K562 (cell line): ENCODE measurements around the gene CIAPIN1.

Source experiments
- EZH2 ChIP-seq: IDR thresholded peaks from 2 replicates; pipeline ENCODE4 v1.6.1; 2012; ENCODE audit warnings: low read depth, mild to moderate bottlenecking, inconsistent platforms, low read length, borderline replicate concordance
- GTF2E2 ChIP-seq: fragments of 200-800 bp; sonication (Bioruptor generic); IDR thresholded peaks from 2 replicates; pipeline ENCODE4 v1.6.1; 2016; ENCODE audit warnings: missing genetic modification characterization, missing compliant biosample characterization
- MAFF ChIP-seq: IDR thresholded peaks from 2 replicates; pipeline ENCODE4 v1.6.1; 2012; ENCODE audit warnings: low read length, improper control_type of control experiment
- ZKSCAN8 ChIP-seq: fragments of 200-800 bp; sonication (Bioruptor generic); IDR thresholded peaks from 2 replicates; pipeline ENCODE4 v1.6.1; 2016; ENCODE audit warnings: missing genetic modification characterization, missing compliant biosample characterization
- ZNF212 ChIP-seq: fragments of 450-650 bp; formaldehyde crosslinking; IDR thresholded peaks from 2 replicates; pipeline ENCODE4 v1.4.0; 2020; ENCODE audit warnings: mild to moderate bottlenecking

DNA sequence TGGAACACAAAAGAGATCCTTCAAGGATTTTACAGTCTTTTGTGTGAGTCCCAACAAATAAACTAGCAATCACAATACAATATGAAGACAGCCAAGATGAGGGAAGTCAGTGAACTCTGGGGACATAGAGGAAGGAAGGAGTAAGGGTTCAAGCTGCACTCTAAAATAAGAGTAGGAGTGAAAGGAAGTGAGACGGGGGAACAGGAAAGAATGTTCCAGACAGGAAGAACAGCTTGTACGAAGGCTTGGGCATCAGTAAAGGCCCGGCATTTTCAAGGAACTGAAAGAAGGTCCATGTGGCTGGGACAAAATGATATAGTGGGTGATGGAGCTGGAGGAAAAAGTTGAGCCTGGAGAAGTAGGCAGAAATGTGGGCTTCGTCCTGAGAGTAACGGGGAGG, 38.1 kb downstream of the CIAPIN1 start:
- TF ChIP-seq ZNF212 = no peak
- TF ChIP-seq ZKSCAN8 (CRISPR knock-in tag) = no peak
- TF ChIP-seq GTF2E2 (tag) = no peak
- no peak for TF ChIP-seq EZH2
- no peak for TF ChIP-seq MAFF
